GM04504 (cell line): Measurements from ENCODE around the gene KRT78.
A peak's percentile ranks its signal among the peaks of the same experiment; 100 is the strongest.

Experiments used
- DNase-seq: peaks from one replicate; pipeline ENCODE4 v3.0.0-alpha.2; 2012; ENCODE audit warnings: low read depth

The KRT78 gene

DNA sequence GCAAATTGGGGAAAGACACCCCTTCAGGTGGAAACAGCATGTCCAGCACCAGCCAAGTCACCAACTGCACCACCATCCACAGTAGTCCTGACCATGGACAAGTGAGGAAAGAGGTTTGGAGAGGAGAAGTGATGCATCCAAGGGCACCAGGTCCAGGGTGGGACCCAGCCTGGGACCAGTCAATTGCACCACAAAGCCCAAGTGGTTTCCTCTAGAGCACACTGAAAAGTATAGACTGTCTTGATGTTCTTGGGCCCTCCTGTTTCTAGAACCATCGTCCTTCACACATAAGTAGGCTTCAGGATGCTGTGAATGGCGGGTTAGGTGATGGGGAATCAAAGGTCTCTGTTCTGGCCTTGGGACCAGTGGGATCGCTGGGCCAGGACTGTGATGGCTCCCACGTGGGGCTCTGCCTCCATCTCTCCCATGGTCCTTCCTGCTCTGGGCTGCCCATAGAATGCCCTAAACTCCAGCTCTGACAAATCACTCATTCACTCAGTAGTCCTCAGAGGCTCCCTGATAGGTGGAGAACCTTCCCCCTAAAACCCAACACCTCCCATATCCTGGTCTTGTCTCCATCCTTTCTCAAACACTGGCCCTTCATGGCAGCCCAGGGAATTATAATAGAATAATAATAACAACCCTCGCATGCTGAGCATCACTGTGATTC lies 23.9 kb downstream of the KRT78 start:
- DNase-seq = no peak

DNA sequence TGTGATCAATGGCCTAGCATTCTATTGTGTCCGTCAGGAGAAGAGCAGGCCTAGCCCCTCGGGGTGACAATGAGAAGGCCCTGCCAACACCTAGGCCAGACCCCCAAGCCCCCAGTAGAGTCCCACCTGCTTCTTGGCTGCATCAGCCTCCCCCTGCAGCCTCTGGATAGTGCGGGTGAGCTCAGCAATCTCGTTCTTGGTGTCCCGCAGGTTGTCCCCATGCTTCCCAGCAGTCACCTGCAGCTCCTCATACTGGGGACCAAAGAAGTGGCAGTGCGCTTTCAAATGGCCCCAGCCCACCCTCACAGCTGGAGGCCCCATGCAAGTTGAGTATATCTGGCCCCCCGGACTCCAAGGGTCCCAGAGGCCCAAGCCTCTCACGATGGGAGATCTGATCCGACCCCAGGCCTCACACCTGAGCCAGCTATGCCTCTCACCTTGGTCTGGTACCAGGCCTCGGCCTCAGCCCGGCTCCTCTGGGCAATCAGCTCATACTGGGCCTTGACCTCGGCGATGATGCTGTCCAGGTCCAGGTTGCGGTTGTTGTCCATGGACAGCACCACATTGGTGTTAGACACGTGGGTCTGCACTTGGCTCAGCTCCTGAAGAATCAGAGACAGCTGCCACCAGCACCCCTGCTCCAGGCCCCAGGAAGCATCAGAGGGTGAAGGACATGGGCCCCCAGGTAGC lies 24.9 kb downstream of the KRT78 start:
- no peak for DNase-seq

DNA sequence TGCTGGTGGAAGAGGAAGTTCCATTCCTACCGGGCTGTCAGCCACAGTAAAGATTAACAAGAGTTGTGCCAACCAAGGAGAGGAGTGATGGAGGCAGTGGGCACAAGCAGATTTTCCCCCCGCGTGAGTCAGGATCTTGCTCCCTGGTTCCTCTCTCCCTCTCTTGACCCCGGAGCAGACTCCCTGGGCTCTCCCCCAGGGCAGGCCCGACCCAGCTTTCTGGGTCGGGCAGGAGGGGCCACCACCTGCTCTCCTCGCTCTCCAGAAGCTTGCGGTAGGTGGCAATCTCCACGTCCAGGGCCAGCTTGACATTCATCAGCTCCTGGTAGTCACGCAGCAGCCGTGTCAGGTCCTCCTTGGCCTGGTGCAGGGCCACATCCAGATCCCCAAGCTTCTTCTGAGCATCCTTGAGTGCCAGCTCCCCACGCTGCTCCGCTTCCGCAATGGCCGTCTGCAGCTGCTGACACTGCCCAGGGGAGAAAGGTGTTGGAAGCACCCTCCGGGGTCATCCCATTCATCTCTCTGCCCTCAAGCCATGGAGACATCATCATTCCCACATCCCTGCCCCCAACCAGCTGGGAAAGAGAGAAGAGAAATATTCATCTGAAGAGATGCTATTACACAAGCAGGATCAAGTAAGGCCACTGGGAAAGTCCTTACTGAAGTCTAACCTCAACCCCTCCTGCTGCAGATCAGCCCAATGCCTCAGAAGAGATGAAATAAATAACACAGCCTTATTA lies 25.9 kb downstream of the KRT78 start:
- DNase-seq = no peak

DNA sequence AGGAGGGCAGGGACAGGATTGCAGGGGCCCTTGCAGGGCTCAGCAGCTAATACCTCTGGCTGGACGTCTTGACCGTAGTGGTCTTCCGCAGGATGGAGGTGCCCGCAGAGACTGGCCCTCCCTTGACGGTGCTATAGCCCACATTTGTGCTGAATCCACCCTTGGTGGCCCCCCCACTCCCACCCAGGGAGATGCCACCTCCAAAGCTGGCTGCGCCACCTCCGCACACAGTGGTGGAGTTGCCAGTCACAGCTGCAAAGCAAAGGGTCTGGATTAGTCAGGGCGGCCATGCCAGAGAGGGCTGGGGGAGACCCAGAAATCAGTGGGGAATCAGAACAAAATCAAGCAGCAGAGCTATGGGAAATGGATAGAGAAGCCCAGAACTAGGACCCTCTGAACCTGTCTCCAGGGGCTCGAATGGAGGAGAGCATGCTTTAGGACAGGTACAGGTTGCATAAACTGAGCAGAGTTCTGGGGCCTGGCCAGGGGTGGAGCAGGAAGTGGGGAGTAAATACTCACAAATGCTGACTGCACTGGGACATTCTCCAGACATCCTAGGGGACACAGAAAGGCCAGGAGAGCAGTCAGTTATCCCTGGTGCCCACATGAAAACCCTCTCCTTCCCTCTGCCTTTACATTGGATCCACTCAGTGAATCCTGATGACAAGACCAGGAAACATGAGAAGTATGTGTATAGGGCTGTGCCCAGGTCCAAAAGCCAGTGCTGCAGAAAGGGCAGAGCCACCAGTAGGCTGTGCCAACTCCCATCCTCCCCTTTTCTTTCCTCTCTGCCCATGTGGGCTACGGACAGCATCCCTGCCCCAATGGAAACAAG lies 26.8 kb downstream of the KRT78 start:
- DNase-seq = no peak

DNA sequence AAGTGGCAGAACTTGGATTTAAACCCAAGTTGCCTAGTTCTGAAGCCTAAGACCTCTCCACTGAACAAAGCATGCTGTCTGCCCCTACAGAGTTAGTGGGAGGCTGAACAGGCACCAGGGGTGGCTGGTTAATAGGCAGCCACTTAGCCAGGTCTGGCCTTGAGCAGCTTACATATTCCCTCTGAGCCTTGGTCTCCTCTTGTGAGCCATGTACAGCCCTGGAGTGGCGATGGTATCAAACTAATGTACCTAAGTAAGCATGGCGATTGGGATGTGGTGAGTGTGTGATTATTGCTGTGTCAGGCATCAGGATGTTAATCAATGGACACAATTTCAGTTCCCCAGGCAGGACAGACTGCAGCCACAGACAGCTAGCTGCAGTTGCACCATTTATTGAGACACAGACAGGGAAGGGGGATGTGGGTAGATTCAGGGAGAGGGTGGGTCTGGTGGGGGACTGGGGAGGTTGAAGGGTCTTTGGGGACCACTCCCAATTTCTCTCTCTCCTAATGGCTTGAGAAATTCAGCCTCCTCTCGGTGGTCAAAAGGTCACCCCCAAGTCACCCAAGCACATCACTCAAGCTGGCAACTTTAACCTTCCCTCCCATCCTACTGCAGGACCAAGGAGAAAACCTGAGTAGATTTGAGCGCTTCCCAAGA lies 27.6 kb downstream of the KRT78 start:
- no peak for DNase-seq

DNA sequence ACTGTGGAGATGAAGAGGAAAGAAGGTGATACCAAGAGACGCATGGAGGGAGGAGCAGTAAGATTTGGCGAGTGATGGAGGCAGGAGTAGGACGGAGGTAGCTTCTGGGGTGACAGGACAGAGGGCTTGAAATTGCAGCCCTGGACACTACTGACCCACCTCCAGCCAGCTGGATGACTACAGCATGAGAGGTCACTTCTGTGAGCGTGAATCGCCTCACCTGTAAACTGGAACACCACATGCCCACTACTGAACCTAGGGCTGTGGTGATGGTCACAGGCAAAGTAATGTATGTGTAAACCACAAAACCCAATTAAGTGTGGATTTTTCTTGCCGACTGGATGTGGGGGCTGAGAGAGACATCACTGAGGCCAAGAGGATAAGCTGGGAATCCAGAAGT lies 28.3 kb downstream of the KRT78 start:
- DNase-seq = no peak

DNA sequence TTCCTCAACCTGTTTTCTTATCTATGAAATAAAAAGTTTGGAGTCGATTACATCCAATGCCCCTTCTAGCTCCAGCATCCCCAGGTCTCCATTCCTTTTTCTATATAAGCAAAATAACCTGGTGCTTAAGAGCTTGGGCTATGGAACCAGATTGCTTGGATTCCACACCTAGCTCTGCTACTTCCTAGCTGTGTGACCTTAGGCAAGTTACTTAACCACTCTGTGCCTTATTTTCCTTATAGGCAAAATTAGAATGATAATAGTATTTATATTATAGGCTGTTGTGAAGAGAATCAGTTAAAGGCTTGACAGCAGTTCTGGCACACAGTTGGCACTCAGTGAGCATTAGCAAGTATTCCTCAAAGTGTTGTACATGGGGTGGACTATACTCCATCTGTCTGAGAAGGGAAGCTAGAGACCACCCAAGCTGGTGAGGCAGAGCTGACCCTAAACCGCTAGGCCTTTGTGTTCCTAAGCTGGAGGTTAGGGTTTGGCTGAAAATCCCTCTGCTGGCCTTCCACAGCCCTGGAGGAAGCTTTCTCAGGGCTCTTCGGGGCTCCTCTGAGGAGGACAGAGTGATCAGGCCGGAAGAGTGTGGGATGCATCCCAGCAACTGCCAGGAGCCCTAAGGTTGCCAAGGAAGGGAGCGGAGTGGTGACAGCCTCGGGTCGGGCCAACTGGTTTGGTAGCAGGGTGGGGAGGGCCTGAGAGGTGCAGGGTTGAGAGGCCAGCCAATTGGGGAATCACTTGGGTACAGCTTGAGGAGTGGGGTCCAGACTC lies 28.9 kb downstream of the KRT78 start:
- no peak for DNase-seq

DNA sequence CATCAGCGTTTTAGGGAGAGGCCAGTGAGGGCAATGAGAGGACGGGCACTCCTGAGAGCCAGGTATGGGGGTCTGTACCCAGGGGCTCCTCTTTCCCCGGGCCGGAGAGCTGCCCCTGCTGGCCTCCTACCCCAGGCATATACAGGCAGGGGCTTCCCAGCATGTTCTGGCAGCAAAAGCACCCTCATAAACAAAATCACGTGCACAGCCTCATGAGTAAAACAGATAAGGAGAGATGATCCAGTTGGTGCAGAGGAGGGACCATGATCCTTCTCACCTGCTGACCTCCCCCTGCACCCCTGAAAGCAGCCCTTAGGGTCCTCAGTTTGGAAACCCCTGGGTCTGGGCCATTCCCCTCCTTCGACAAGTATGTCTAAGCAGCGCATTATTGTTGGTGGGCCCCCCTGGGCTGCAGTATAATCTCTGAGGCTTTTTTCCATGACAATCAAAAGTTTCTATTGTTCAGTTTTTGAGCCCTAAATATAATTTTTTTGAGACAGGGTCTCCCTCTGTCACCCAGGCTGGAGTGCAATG lies 29.8 kb downstream of the KRT78 start:
- no peak for DNase-seq

DNA sequence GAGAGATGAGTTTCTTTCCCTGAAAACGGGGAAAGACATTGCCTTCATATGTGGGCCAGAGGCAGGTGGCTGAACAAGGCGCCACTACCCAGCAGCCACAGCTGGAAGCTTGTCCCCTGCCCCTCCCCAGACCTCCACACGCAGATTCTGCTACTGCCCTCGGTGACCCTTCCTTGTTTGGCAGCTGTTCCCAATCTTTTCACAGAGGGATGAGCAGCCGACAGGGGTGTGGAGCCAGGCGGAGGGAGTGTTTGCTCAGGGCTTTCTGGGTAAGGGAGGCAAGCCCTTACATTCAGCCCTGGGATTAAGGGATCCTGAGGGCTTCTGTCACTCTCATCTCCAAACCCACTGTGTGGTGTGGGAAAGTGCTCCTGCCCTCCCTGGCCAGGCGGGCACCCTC lies 30.4 kb downstream of the KRT78 start:
- no peak for DNase-seq

DNA sequence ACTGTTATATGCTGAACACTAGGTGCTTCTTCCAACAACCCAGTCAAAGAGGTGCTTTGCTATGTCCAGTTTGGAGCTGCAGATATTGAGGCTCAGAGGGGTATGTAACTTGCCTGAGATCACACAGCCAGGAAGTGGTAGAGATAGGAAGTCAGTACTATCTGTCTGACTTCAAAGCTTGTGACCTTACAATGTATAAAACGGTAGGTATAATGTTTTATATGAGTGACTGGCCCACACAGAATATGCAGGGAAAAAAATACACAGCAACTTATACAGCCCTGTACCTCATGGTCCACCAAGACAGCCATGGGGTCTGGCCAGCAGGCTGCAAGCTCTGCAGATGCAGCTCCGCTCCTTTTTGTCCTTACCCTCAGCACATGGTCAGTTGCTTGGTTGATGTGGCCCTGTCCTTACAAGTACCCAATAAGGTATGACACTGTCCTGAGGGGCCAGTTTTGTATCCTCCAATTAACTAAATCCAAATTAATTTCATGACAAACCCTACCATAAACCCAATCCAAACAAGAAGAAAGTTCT lies 31.0 kb downstream of the KRT78 start:
- no peak for DNase-seq

DNA sequence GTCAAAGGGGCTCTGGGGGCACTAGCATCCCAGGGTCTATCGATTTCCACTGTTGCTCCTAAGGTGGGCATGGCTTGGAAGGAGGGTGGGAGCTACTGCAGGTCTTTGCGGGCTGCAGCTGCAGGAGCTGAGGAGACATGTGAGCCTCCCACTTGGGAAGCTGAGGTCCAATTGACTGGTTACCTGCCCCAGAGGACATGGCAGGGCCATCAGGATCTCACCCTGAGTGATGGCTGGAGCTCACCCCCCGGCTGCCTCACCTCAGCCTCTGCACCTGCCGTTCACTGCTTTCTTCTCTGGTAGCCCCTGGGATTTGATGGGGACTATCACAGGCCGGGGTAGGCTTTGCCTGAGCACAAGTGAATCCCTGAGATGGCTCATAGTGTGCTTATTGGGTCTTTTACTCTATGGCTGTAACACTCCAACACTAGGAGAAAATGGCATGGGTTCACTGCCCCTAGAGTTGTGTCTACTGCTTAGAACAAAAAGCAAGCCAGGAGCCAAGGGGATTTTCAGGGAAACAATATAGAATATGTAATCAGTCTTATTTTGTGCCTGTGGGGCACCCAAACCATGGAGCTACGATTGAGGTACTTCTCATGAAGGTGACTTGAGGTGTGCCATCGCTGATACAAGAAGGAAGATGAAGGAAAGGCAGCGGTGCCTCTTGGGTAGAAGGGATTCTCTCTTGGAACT lies 31.6 kb downstream of the KRT78 start:
- DNase-seq = no peak

DNA sequence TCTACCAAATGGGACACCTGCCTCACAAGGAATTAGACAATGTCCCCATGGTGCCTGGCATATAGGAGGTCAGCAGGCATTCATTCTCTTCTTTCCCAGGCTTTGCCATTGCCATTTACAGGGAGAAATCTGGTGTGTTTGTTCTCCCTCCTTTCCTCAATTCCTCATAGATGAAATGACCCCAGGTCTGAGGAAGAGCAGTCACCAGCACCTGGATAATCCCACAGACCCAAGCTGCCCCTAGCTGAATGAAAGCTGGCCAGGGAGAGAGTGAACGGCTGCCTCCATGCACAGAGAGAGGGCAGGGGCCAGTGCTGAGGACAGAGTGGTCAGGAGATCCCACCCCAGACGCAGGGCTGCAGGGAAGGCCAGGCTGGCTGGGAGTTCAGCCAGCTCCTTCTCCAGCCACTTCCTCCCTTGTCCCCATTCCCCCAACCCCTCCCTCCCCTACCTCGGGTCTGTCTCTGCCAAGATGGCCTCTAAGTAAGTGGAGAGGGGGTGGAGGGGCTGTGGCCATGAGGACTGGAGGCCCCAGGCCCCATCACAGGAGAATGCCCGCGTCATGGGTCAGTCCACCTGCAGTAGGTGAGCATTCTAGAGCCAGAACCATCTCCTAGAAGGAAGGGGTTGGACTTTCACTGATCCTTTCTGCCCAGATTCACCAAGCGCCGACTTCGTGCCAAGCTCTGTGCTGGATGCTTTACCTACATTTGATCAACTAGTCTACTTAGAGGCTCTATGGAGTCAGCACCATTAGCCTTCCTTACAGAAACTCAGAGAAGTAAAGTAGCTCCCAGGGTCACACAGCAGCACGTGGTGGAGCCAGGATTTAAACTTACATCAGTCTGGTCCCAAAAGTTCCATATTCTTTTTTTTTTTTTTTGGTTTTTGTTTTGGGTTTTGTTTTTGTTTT lies 32.9 kb downstream of the KRT78 start:
- no peak for DNase-seq

DNA sequence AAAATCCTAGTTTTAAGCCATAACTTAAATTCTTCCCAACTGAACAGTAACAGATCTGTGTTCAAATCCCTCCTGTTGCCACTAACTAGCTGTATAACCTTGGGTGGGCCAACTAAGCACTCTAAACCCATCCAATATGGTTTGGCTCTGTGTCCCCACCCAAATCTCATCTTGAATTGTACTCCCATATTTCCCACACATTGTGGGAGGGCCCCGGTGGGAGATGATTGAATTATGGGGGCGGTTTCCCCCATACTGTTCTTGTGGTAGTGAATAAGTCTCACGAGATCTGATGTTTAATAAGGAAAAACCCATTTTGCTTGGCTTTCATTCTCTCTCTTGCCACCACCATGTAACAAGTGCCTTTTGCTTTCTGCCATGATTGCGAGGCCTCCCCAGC lies 33.6 kb downstream of the KRT78 start:
- no peak for DNase-seq

DNA sequence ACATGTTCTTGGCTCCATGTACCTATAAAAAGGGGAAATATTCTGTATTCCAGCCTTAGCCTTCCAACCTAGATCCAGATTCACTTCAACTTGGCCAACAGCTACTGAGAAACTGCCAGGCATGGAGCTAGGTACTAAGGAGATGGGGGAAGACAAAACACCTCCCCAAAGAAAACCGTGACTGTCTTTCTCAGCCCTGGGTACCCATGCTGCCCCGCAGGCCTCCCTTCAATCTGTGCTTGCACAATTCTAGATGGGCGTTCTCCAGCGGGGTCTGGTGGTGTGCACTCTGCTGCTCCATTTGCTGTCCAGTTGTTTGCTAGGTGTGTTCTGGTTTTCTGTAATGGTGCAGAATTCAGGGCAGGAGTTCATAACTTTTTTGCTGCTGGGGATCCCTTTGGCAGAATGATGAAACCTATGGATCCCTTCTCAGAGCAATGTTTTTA lies 34.1 kb downstream of the KRT78 start:
- DNase-seq = no peak

DNA sequence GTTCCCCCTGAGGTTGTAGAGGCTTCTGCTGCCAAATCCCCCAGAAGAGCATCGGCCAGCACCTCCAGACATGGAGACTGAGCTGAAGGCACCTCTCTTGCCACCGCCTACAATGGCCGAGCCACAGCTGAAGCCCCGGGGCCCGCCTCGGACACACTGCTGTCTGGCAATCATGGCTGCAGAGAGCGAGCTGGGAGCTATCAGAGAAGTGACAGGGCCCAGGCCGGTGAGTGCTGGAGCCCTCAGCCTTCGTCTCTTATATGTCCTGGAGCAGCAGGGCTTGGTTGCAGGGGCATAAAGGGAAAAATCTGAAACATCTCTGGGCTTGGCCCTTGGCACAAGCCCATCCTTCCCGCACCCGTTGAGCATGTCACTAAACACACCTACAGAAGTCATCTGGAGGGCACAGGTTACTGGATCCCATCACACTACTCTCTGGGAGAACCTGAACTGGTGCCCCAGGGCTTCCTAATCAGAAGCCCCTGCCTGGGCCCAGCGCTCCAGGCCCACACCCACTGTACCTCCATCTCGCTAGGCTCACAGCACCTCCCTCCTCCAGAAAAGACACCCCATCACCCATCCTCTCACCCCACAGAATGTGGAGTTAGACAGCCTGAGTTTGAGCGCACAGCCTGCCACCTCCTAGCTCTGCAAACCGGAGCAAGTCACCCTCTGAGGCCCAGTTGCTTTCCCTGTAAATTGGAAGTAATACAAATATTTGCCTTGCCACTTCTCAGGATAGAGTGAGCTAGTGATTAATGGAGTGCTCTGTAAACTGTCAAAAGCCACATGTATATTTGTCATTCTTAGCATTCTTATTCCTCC lies 34.7 kb downstream of the KRT78 start, which contains the start of gene KRT4:
Gene KRT4, minus strand, starts transcription at position 232 of the 825 bp plus-strand sequence. Its CDS starts 58 bp downstream, at position 174.
- DNase-seq = peak; percentile 31

DNA sequence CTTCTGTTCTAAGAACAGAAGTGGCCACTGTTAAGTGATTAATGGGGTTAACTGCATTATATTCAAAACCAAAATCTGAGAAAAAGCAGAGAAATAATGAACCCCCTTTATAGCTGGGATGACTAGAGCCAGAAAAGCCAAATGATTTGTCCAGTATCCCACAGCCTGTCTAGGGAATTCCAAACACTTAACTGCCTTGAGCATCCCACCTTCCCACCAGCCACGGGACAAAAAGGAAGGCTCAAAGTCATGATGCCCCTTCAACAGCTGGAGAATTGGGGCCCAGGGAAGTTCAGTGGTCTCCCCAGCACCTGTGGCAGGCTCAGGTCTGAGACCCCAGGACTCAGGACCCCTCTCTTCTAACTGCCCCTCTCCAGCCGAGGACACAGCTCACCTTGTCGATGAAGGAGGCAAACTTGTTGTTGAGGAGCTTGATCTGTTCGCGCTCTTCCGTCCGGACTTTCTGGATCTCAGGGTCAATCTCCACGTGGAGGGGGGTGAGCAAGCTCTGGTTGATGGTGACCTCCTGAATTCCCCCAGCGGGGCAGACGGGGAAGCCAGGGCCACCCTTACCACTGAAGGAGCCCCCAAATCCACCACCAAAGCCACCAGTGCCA lies 35.5 kb downstream of the KRT78 start:
- no peak for DNase-seq

DNA sequence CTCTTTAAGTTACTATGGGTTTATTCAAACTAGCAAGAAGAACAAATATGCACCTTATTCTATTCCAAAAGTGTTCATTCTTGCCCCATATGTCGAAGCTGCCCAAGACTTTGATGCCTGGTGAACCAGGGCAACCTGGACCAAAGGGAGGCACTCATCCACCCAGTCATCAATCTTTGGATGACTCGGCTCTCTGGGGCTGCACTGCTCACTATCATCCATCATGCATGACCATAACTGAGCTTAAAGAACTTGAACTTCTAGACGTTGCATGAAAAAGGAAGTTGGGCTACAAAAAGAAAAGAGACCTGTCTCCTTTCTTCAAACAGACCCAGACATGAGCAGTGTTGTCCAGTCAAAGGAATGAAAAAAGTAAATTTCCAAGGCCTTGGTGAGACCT lies 36.0 kb downstream of the KRT78 start:
- DNase-seq = no peak
